Measurements from ENCODE around the gene BPIFB3. TPM values are rescaled to one million over a fixed set of nuclear protein-coding genes. Genes with fewer than 3 reads are reported as not detected.

BPIFB3 gene
- total and polyA plus RNA-seq, 2 of the 13 experiments (the other 11 are each of a cell fraction or from before 2014, with no cell fraction given): 0.09 TPM; not detected in 1

DNA sequence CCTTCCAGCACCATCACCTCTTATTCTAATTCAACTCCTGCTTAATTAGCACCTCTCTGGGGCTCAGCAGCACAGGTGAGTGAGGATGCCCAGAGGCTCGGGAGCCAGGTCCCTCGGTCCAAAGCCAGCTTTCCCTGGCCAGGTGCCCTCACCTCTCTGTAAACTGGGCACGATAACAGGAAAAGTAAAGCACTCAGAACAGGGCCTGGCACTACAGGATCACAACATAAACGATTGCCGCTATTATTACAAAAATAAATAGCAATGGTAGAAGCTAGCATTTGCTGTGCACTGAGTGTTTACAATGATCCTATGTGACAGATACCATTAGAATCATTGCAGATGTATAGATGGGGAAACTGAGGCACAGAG lies 43.6 kb upstream of the BPIFB3 start (continued):
- TF ChIP-seq CENPT (CRISPR knock-in tag; IDR thresholded peaks at IDR 0.05; ENCODE audit: low read depth) (no peak), CBFB (CRISPR knock-in tag; IDR thresholded peaks at IDR 0.05) (no peak), NFAT5 (CRISPR knock-in tag; IDR thresholded peaks at IDR 0.05) (0 out of 2 replicates have a peak, but pooled peaks have one; percentile 1), CHD4 (IDR thresholded peaks at IDR 0.05; ENCODE audit: borderline replicate concordance, low read length) (no peak), NFATC3 (CRISPR knock-in tag; IDR thresholded peaks at IDR 0.05) (0 out of 2 replicates have a peak, but pooled peaks have one; percentile 13), NCOA5 (CRISPR knock-in tag; IDR thresholded peaks at IDR 0.05) (no peak), SOX6 (IDR thresholded peaks at IDR 0.05) (no peak), SOX6 (CRISPR knock-in tag; IDR thresholded peaks at IDR 0.05) (no peak), U2AF1 (optimal IDR thresholded peaks at IDR 0.05; ENCODE audit: low read depth, low read length) (no peak), SP1 (IDR thresholded peaks at IDR 0.05) (no peak), SP1 (CRISPR knock-in tag; IDR thresholded peaks at IDR 0.05) (no peak), CEBPB (IDR thresholded peaks at IDR 0.05; ENCODE audit: borderline replicate concordance, low read depth, low read length) (no peak), KAT7 (CRISPR knock-in tag; IDR thresholded peaks at IDR 0.05; ENCODE audit: borderline replicate concordance) (no peak), ZNF563 (CRISPR knock-in tag; IDR thresholded peaks at IDR 0.05) (no peak), GATAD2A (CRISPR knock-in tag; IDR thresholded peaks at IDR 0.05) (no peak), ZNF710 (CRISPR knock-in tag; IDR thresholded peaks at IDR 0.05; ENCODE audit: borderline replicate concordance) (no peak), RCOR2 (CRISPR knock-in tag; IDR thresholded peaks at IDR 0.05) (no peak), CSRNP2 (CRISPR knock-in tag; conservative IDR thresholded peaks at IDR 0.05; ENCODE audit: low read depth) (no peak), ERF (CRISPR knock-in tag; IDR thresholded peaks at IDR 0.05) (no peak)
- TF ChIP-seq, protein P1, sequence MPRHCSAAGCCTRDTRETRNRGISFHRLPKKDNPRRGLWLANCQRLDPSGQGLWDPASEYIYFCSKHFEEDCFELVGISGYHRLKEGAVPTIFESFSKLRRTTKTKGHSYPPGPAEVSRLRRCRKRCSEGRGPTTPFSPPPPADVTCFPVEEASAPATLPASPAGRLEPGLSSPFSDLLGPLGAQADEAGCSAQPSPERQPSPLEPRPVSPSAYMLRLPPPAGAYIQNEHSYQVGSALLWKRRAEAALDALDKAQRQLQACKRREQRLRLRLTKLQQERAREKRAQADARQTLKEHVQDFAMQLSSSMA (CRISPR knock-in tag; IDR thresholded peaks at IDR 0.05): 0 out of 2 replicates have a peak, but pooled peaks have one; percentile 10
- TF ChIP-seq, protein P2, sequence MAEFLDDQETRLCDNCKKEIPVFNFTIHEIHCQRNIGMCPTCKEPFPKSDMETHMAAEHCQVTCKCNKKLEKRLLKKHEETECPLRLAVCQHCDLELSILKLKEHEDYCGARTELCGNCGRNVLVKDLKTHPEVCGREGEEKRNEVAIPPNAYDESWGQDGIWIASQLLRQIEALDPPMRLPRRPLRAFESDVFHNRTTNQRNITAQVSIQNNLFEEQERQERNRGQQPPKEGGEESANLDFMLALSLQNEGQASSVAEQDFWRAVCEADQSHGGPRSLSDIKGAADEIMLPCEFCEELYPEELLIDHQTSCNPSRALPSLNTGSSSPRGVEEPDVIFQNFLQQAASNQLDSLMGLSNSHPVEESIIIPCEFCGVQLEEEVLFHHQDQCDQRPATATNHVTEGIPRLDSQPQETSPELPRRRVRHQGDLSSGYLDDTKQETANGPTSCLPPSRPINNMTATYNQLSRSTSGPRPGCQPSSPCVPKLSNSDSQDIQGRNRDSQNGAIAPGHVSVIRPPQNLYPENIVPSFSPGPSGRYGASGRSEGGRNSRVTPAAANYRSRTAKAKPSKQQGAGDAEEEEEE (CRISPR knock-in tag; IDR thresholded peaks at IDR 0.05; ENCODE audit: borderline replicate concordance): peak; percentile 4; the same call in 1 of the 2 replicates
